Hepatocyte (in vitro differentiated cells): Measurements from ENCODE around the gene EHBP1. TPM values are rescaled to one million over a fixed set of nuclear protein-coding genes. Genes with fewer than 3 reads are reported as not detected.

Experiments
- DNase-seq: peaks from one replicate; pipeline ENCODE4 v3.0.0-alpha.2; 2016; ENCODE audit warnings: low spot score
- H2AFZ ChIP-seq: fragments of 200-600 bp; sonication (generic); 2 replicates; pipeline ENCODE4 v1.6.0; 2016; ENCODE audit warnings: antibody characterized with exemption, mild to moderate bottlenecking
- H3K27ac ChIP-seq: fragments of 200-600 bp; sonication (generic); 2 replicates; pipeline ENCODE4 v1.5.1; 2016; ENCODE audit warnings: mild to moderate bottlenecking
- H3K27me3 ChIP-seq: fragments of 200-600 bp; sonication (generic); 2 replicates; pipeline ENCODE4 v1.6.1; 2016
- H3K36me3 ChIP-seq: fragments of 200-600 bp; sonication (generic); replicated peaks from 2 replicates; pipeline ENCODE4 v1.5.1; 2016; ENCODE audit warnings: low read depth; ENCODE audit not compliant: insufficient read depth
- H3K4me1 ChIP-seq: fragments of 200-600 bp; sonication (generic); 2 replicates; pipeline ENCODE4 v1.5.1; 2016; ENCODE audit warnings: mild to moderate bottlenecking, moderate library complexity; ENCODE audit not compliant: insufficient read depth
- H3K4me2 ChIP-seq: fragments of 200-600 bp; sonication (generic); 2 replicates; pipeline ENCODE4 v1.6.0; 2016
- H3K4me3 ChIP-seq: fragments of 200-600 bp; sonication (generic); 2 replicates; pipeline ENCODE4 v1.5.1; 2016; ENCODE audit warnings: mild to moderate bottlenecking
- H3K79me2 ChIP-seq: fragments of 200-600 bp; sonication (generic); 2 replicates; pipeline ENCODE4 v1.6.0; 2017; ENCODE audit warnings: mild to moderate bottlenecking
- H3K9me2 ChIP-seq: fragments of 200-600 bp; sonication (generic); replicated peaks from 2 replicates; pipeline ENCODE4 v1.6.0; 2017; ENCODE audit warnings: mild to moderate bottlenecking; ENCODE audit not compliant: insufficient read depth
- H3K9me3 ChIP-seq: fragments of 200-600 bp; sonication (generic); 2 replicates; pipeline ENCODE4 v1.5.1; 2016; ENCODE audit warnings: low read depth, mild to moderate bottlenecking
- H4K20me1 ChIP-seq: fragments of 200-600 bp; sonication (generic); 2 replicates; pipeline ENCODE4 v1.6.0; 2016; ENCODE audit warnings: mild to moderate bottlenecking; ENCODE audit not compliant: insufficient read depth, poor library complexity, severe bottlenecking
- EZH2 ChIP-seq: fragments of 200-600 bp; sonication (generic); IDR thresholded peaks from 2 replicates; pipeline ENCODE4 v1.6.1; 2016; ENCODE audit warnings: antibody characterized with exemption, mild to moderate bottlenecking, borderline replicate concordance
- EZH2phosphoT487 ChIP-seq: fragments of 200-600 bp; sonication (generic); IDR thresholded peaks from one replicate; pipeline ENCODE4 v1.6.1; 2018; ENCODE audit warnings: antibody characterized with exemption, mild to moderate bottlenecking, low read depth, moderate library complexity; ENCODE audit not compliant: unreplicated experiment, severe bottlenecking
- WGBS: methylation state at CpG from one replicate; pipeline ENCODE4 v1.1.6; 2016; ENCODE audit warnings: low lambda C conversion rate; ENCODE audit errors: missing lambda C conversion rate; 5-methylcytosine and 5-hydroxymethylcytosine counted together
- polyA plus RNA-seq: library from polyadenylated mRNA; unstranded; fragments of >200 nt; fragmentation: Nextera tagmentation; extraction: Ambion mirVana; gene quantifications from 2 replicates; pipeline ENCODE4 v1.2.1, GENCODE V29; 2016
- total RNA-seq: library from RNA; depleted of rRNA; stranded (reverse); fragments of >200 nt; gene quantifications from 2 replicates; pipeline ENCODE4 v1.2.3, GENCODE V29; 2014
- TF ChIP-seq, protein P1 (sequence below): fragments of 200-600 bp; sonication (generic); IDR thresholded peaks from 2 replicates; pipeline ENCODE4 v1.5.1; 2016; ENCODE audit warnings: antibody characterized with exemption, mild to moderate bottlenecking; ENCODE audit not compliant: poor library complexity

EHBP1 gene
- total and polyA plus RNA-seq, 2 experiments from 2014 or later: 11.4 to 34.6 TPM

DNA sequence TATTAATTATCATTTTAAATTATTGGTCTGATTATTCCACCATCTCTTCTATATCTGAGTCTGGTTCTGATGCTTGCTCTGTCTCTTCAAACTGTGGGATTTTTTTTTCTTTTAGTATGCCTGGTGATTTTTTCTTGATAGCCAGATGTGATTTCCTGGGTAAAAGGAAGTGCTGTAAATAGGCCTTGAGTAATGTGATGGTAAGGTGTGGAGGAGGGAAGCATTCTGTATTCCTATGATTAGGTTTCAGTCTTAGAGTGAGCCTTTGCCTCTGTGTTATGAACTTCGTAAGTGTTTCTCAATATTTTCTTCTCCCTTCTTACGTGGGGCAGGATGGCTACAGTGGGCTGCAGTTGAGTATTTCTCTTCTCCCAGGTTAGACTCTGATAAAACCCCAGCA is 103.0 kb downstream of the EHBP1 start:
- no peak overlapping the region for H3K27ac ChIP-seq
- no peaks in the 10 kb centered on the region for H3K79me2 ChIP-seq
- no peak overlapping the region for H2AFZ ChIP-seq
- no peaks in the 10 kb centered on the region for H3K27me3 ChIP-seq
- 69% methylated on average over 2 of the region's 2 CpGs for WGBS
- no peak overlapping the region for H3K4me2 ChIP-seq
- H3K9me3 ChIP-seq: no peaks in the 10 kb centered on the region
- no peak for DNase-seq
- H3K36me3 ChIP-seq: no peaks in the 10 kb centered on the region
- TF ChIP-seq, protein P1, sequence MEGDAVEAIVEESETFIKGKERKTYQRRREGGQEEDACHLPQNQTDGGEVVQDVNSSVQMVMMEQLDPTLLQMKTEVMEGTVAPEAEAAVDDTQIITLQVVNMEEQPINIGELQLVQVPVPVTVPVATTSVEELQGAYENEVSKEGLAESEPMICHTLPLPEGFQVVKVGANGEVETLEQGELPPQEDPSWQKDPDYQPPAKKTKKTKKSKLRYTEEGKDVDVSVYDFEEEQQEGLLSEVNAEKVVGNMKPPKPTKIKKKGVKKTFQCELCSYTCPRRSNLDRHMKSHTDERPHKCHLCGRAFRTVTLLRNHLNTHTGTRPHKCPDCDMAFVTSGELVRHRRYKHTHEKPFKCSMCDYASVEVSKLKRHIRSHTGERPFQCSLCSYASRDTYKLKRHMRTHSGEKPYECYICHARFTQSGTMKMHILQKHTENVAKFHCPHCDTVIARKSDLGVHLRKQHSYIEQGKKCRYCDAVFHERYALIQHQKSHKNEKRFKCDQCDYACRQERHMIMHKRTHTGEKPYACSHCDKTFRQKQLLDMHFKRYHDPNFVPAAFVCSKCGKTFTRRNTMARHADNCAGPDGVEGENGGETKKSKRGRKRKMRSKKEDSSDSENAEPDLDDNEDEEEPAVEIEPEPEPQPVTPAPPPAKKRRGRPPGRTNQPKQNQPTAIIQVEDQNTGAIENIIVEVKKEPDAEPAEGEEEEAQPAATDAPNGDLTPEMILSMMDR: no peak
- TF ChIP-seq EZH2phosphoT487: no peak
- TF ChIP-seq EZH2: no peak
- H4K20me1 ChIP-seq: no peaks in the 10 kb centered on the region
- H3K4me3 ChIP-seq: no peak overlapping the region
- H3K9me2 ChIP-seq: no peaks in the 10 kb centered on the region
- no peaks in the 10 kb centered on the region for H3K4me1 ChIP-seq

DNA sequence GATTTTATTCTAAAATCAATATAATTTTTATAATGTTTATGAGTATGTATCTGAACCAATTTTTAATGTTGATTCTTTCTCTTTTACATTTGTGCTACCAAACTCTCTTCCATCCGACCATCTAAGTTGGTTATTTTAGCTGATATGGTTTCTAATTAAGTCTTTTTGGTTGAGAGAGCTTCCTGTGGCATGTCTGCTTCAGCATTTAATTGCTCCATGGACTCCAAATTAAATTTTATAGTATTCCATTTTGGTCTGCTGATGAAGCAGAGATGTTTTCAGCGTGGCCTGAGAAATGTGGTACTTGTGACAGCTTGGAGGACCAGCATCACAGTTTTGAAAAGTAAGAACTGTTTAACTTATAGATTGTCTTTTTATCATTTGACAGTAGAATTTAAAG is 105.6 kb downstream of the EHBP1 start:
- Histone ChIP-seq H3K4me2 (no peak overlapping the region), H4K20me1 (no peaks in the 10 kb centered on the region), H3K27ac (no peak overlapping the region), H3K36me3 (no peaks in the 10 kb centered on the region), H3K9me2 (no peaks in the 10 kb centered on the region), H2AFZ (no peak overlapping the region), H3K4me3 (no peak overlapping the region), H3K4me1 (no peaks in the 10 kb centered on the region), H3K9me3 (no peaks in the 10 kb centered on the region), H3K79me2 (no peaks in the 10 kb centered on the region), H3K27me3 (no peaks in the 10 kb centered on the region)
- TF ChIP-seq EZH2 (no peak), EZH2phosphoT487 (no peak)
- TF ChIP-seq, protein P1: no peak
- whole genome bisulfite sequencing: 93% methylated on average over 2 of the region's 2 CpGs
- DNase-seq: no peak

DNA sequence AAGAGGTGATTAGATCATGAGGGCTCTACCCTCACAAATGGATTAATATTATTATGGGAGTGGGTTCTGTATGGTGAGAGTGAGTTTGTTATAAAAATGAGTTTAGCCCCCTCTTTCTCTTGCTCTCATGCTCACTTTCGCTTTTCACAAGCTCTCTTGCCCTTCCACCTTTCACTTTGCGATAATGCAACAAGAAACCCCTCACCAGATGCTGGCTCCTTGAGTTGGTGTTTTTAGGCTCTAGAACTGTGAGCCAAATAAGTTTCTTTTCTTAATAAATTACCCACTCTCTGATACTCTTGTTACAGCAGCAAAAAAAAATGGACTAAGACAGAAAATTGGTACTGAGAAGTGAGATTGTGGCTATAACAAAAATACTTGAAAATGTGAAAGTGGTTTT is 106.5 kb downstream of the EHBP1 start:
- no peaks in the 10 kb centered on the region for H3K4me1 ChIP-seq
- no peak overlapping the region for H3K4me3 ChIP-seq
- WGBS: 100% methylated on average over 2 of the region's 2 CpGs
- H3K79me2 ChIP-seq: no peaks in the 10 kb centered on the region
- TF ChIP-seq EZH2 (no peak), EZH2phosphoT487 (no peak)
- TF ChIP-seq, protein P1: no peak
- H3K27me3 ChIP-seq: no peaks in the 10 kb centered on the region
- no peaks in the 10 kb centered on the region for H4K20me1 ChIP-seq
- H3K36me3 ChIP-seq: no peaks in the 10 kb centered on the region
- H3K27ac ChIP-seq: no peak overlapping the region
- H3K9me2 ChIP-seq: no peaks in the 10 kb centered on the region
- no peaks in the 10 kb centered on the region for H3K9me3 ChIP-seq
- H2AFZ ChIP-seq: no peak overlapping the region
- no peak for DNase-seq
- no peak overlapping the region for H3K4me2 ChIP-seq
